Retinal pigment epithelial cell (primary cell): ENCODE data around the gene EBF4.

Experiments used
- DNase-seq: peaks from one replicate; pipeline ENCODE4 v3.0.0-alpha.2; 2010; ENCODE audit warnings: low read depth
- H3K4me3 ChIP-seq: 2 replicates; pipeline ENCODE4 v1.5.1; 2011; ENCODE audit warnings: mild to moderate bottlenecking, low read length, control low read depth, moderate library complexity
- CTCF ChIP-seq: conservative IDR thresholded peaks from 2 replicates; pipeline ENCODE4 v1.5.1; 2011; ENCODE audit warnings: low read depth, low read length, control low read depth, inconsistent platforms

EBF4 gene

GRCh38 chr20:2755451-2756055, 63.0 kb downstream of the EBF4 start:
- no peak for DNase-seq
- no peak for TF ChIP-seq CTCF
- H3K4me3 ChIP-seq: no peak overlapping the region

GRCh38 chr20:2756056-2756611, 63.6 kb downstream of the EBF4 start:
- DNase-seq: peak; percentile 6
- TF ChIP-seq CTCF: peak; percentile 85
- H3K4me3 ChIP-seq: no peak overlapping the region

- TF ChIP-seq CTCF: no peak
- H3K4me3 ChIP-seq: no peak overlapping the region
- DNase-seq: no peak
These were observed 64.4 kb downstream of the EBF4 start for GRCh38 chr20:2757001-2757400.

GRCh38 chr20:2757969-2758368, 65.4 kb downstream of the EBF4 start:
- no peak overlapping the region for H3K4me3 ChIP-seq
- no peak for TF ChIP-seq CTCF
- no peak for DNase-seq

GRCh38 chr20:2759143-2759542, 66.6 kb downstream of the EBF4 start:
- TF ChIP-seq CTCF: no peak
- H3K4me3 ChIP-seq: no peak overlapping the region
- DNase-seq: no peak

- H3K4me3 ChIP-seq: no peak overlapping the region
- TF ChIP-seq CTCF: no peak
- no peak for DNase-seq
These were observed 67.2 kb downstream of the EBF4 start for GRCh38 chr20:2759603-2760296.
